GM12878 (cell line): ENCODE measurements around the gene RNF38. TPM values are rescaled to one million over a fixed set of nuclear protein-coding genes. Genes with fewer than 3 reads are reported as not detected.

ENCODE experiments used
- ATAC-seq: fragments of 200-7000 bp; cut with Tn5 transposase; 3 replicates; pipeline ENCODE4 v1.9.1; 2020; ENCODE audit warnings: mild to moderate bottlenecking, moderate library complexity
- BruUV-seq: library from RNA; stranded (reverse); fragments of 400-500 nt; replicated peaks from 2 replicates; lab custom pipeline; 2021; lab: Mats Ljungman, UMichigan
- CTCF ChIA-PET: fragments of 300-600 bp; sonication (Branson Sonifier 250); formaldehyde crosslinking; extraction: SDS; loops from one replicate; lab custom pipeline; 2021; ENCODE audit warnings: inconsistent platforms; lab: Yijun Ruan, JAX
- POLR2A ChIA-PET: fragments of 350-600 bp; formaldehyde crosslinking; extraction: SDS; loops from one replicate; lab custom pipeline; 2021; ENCODE audit warnings: inconsistent platforms; lab: Charles Lee
- RAD21 ChIA-PET: fragments of 300-600 bp; sonication (Branson Sonifier 250); formaldehyde crosslinking; loops from one replicate; lab custom pipeline; 2023; ENCODE audit warnings: antibody characterized with exemption; ENCODE audit not compliant: unreplicated experiment; lab: Charles Lee
- SMC1A ChIA-PET: fragments of 300-600 bp; sonication (Branson Sonifier 250); formaldehyde crosslinking; loops from one replicate; lab custom pipeline; 2023; ENCODE audit not compliant: unreplicated experiment, uncharacterized antibody; lab: Charles Lee
- DNase-seq: peaks from one replicate; pipeline ENCODE4 v3.0.0-alpha.2; 2011; ENCODE audit warnings: low read depth, low spot score
- FAIRE-seq: peaks from 3 replicates; lab custom pipeline; 2011; peaks lifted over from hg19 to GRCh38; lab: Jason Lieb, UNC
- H2AFZ ChIP-seq: 2 replicates; pipeline ENCODE4 v1.6.0; 2011; ENCODE audit warnings: low read depth, low read length, control low read depth; ENCODE audit not compliant: control insufficient read depth
- H3K27ac ChIP-seq: 2 replicates; pipeline ENCODE4 v1.5.1; 2011; ENCODE audit warnings: control low read depth; ENCODE audit not compliant: control insufficient read depth, insufficient read depth
- H3K27me3 ChIP-seq, 2 experiments: replicated peaks in 1 of 2; 2 replicates each; pipeline versions ENCODE4 v1.6.0 to v1.6.1; 2011; ENCODE audit warnings: low read length in 1 of 2; ENCODE audit not compliant: control insufficient read depth in 2 of 2, insufficient read depth in 2 of 2
- H3K36me3 ChIP-seq, 2 experiments: 2 replicates each; pipeline ENCODE4 v1.5.1; 2011; ENCODE audit warnings: low read length in 1 of 2; ENCODE audit not compliant: control insufficient read depth in 2 of 2, insufficient read depth in 2 of 2
- H3K4me1 ChIP-seq: 2 replicates; pipeline ENCODE4 v1.6.1; 2011; ENCODE audit warnings: mild to moderate bottlenecking, low read length, moderate library complexity, mixed read lengths; ENCODE audit not compliant: control insufficient read depth, insufficient read depth
- H3K4me2 ChIP-seq: 2 replicates; pipeline ENCODE4 v1.6.0; 2011; ENCODE audit warnings: control low read depth; ENCODE audit not compliant: control insufficient read depth, insufficient read depth
- H3K4me3 ChIP-seq: fragments of 200-600 bp; sonication (generic); 2 replicates; pipeline ENCODE4 v1.5.1; 2016
- H3K79me2 ChIP-seq: 2 replicates; pipeline ENCODE4 v1.6.0; 2011; ENCODE audit warnings: low read length; ENCODE audit not compliant: control insufficient read depth, insufficient read depth
- H3K9ac ChIP-seq: 2 replicates; pipeline ENCODE4 v1.8.0; 2011; ENCODE audit warnings: low read length, control low read depth, mixed read lengths; ENCODE audit not compliant: control insufficient read depth, insufficient read depth
- H3K9me3 ChIP-seq: replicated peaks from 3 replicates; pipeline ENCODE4 v1.5.1; 2011; ENCODE audit warnings: mild to moderate bottlenecking, low read length; ENCODE audit not compliant: control insufficient read depth, insufficient read depth
- H4K20me1 ChIP-seq: 2 replicates; pipeline ENCODE4 v1.6.0; 2011; ENCODE audit not compliant: control insufficient read depth, insufficient read depth
- BCL11A ChIP-seq: IDR thresholded peaks from 2 replicates; pipeline ENCODE4 v1.6.1; 2011; ENCODE audit warnings: low read depth, low read length
- CHD2 ChIP-seq: IDR thresholded peaks from 2 replicates; pipeline ENCODE4 v1.6.1; 2011; ENCODE audit warnings: low read depth, low read length, improper control_type of control experiment, borderline replicate concordance
- CHD4 ChIP-seq: fragments of 200-600 bp; sonication (generic); IDR thresholded peaks from 2 replicates; pipeline ENCODE4 v1.6.1; 2016; ENCODE audit warnings: mild to moderate bottlenecking
- E4F1 ChIP-seq: fragments of 450-650 bp; IDR thresholded peaks from 2 replicates; pipeline ENCODE4 v1.6.1; 2018; ENCODE audit warnings: borderline replicate concordance, mild to moderate bottlenecking; ENCODE audit not compliant: partially characterized antibody
- HDGF ChIP-seq: fragments of 450-650 bp; IDR thresholded peaks from 2 replicates; pipeline ENCODE4 v1.6.1; 2016; ENCODE audit warnings: antibody characterized with exemption
- IRF4 ChIP-seq: IDR thresholded peaks from 2 replicates; pipeline ENCODE4 v1.6.1; 2011; ENCODE audit warnings: low read depth, low read length
- PML ChIP-seq: IDR thresholded peaks from 2 replicates; pipeline ENCODE4 v1.6.1; 2012; ENCODE audit warnings: low read length, inconsistent platforms
- RFX5 ChIP-seq: IDR thresholded peaks from 2 replicates; pipeline ENCODE4 v1.6.1; 2011; ENCODE audit warnings: low read depth, low read length, improper control_type of control experiment
- SIN3A ChIP-seq: IDR thresholded peaks from 2 replicates; pipeline ENCODE4 v1.6.1; 2012; ENCODE audit warnings: low read depth, low read length, improper control_type of control experiment
- SREBF1 ChIP-seq: IDR thresholded peaks from 2 replicates; pipeline ENCODE4 v1.6.1; 2012; ENCODE audit warnings: mild to moderate bottlenecking, low read length
- SREBF2 ChIP-seq: IDR thresholded peaks from 2 replicates; pipeline ENCODE4 v1.6.1; 2012; ENCODE audit warnings: mild to moderate bottlenecking, low read length
- STAT1 ChIP-seq: fragments of 450-650 bp; conservative IDR thresholded peaks from 2 replicates; pipeline ENCODE4 v1.6.1; 2014; ENCODE audit warnings: antibody characterized with exemption, mild to moderate bottlenecking
- TCF7 ChIP-seq: IDR thresholded peaks from 2 replicates; pipeline ENCODE4 v1.6.1; 2014; ENCODE audit warnings: antibody characterized with exemption, borderline replicate concordance
- ZNF622 ChIP-seq: fragments of 450-650 bp; IDR thresholded peaks from 2 replicates; pipeline ENCODE4 v1.6.1; 2017; ENCODE audit warnings: mild to moderate bottlenecking, inconsistent platforms
- WGBS: methylation state at CpG from one replicate; pipeline ENCODE4 v1.1.6; 2016; ENCODE audit warnings: low lambda C conversion rate; ENCODE audit not compliant: insufficient replicate concordance, insufficient coverage; ENCODE audit errors: missing lambda C conversion rate; 5-methylcytosine and 5-hydroxymethylcytosine counted together
- in situ Hi-C: fragments of 300-500 bp; cut with MboI; formaldehyde crosslinking; loops from 9 replicates; pipeline ENCODE4 v1.14.3; 2018; ENCODE audit warnings: mixed read lengths
- intact Hi-C: fragments of 100-400 bp; cut with micrococcal nuclease; formaldehyde crosslinking; loops from one replicate; pipeline ENCODE4 v1.14.2; 2022; ENCODE audit not compliant: unreplicated experiment
- polyA plus RNA-seq, 11 experiments: library from polyadenylated mRNA; depleted of rRNA in 4 of 11; unstranded in 6 of 11; stranded (reverse) in 5 of 11; fragments of >200 nt; fragmentation: Nextera tagmentation in 4 of 11; fragmentation: Illumina TruSeq in 1 of 11; extraction: Ambion mirVana in 4 of 11; extraction: Trizol in 1 of 11; gene quantifications; 1 replicate in 1 of 11; 2 replicates in 10 of 11; pipeline versions ENCODE4 v1.2.1 to v1.2.3, GENCODE V29; 2011 to 2016; ENCODE audit warnings: inconsistent platforms in 2 of 11, missing spikeins in 2 of 11, low read depth in 1 of 11
- total RNA-seq, 4 experiments: library from RNA; depleted of rRNA in 3 of 4; stranded (reverse); fragments of >200 nt in 3 of 4; fragmentation: Illumina TruSeq in 1 of 4; extraction: Trizol in 1 of 4; gene quantifications; 2 replicates each; pipeline versions ENCODE4 v1.2.1 to v1.2.3, GENCODE V29; 2013 to 2021
- TF ChIP-seq, protein P1 (sequence below): fragments of 450-650 bp; IDR thresholded peaks from 2 replicates; pipeline ENCODE4 v1.6.1; 2018; ENCODE audit warnings: mild to moderate bottlenecking, low read depth, moderate library complexity; ENCODE audit not compliant: partially characterized antibody
- TF ChIP-seq, protein P2 (sequence below): fragments of 450-650 bp; IDR thresholded peaks from 2 replicates; pipeline ENCODE4 v1.6.1; 2016; ENCODE audit warnings: mild to moderate bottlenecking
- TF ChIP-seq, protein P3 (sequence below): fragments of 450-650 bp; IDR thresholded peaks from 2 replicates; pipeline ENCODE4 v1.6.1; 2014; ENCODE audit warnings: mild to moderate bottlenecking

RNF38 gene
- total and polyA plus RNA-seq, 10 of the 15 experiments (the other 5 are each of a cell fraction or from before 2014, with no cell fraction given): 5.1 to 34.7 (median 12.7) TPM

GRCh38 chr9:36301227-36301626, 98.8 kb downstream of the RNF38 start:
- intact Hi-C loops: no loop called here
- ChIA-PET RAD21 (no interaction called here), CTCF (no interaction called here), POLR2A (no interaction called here), SMC1A (no interaction called here)
- Histone ChIP-seq H3K4me1 (no peaks in the 10 kb centered on the region), H3K9ac (no peak overlapping the region), H2AFZ (no peak overlapping the region), H3K4me2 (no peak overlapping the region), H4K20me1 (no peaks in the 10 kb centered on the region), H3K27me3 (no peaks in the 10 kb centered on the region), H3K9me3 (no peaks in the 10 kb centered on the region), H3K27ac (no peak overlapping the region), H3K36me3 (no peaks in the 10 kb centered on the region), H3K4me3 (no peak overlapping the region), H3K79me2 (no peaks in the 10 kb centered on the region)
- in situ Hi-C loops: no loop called here
- TF ChIP-seq BCL11A (no peak), E4F1 (no peak), RFX5 (no peak), CHD4 (no peak), PML (no peak), ZNF622 (no peak), IRF4 (no peak), SIN3A (no peak), CHD2 (no peak), STAT1 (no peak), SREBF2 (no peak), TCF7 (no peak), HDGF (no peak), SREBF1 (no peak)
- TF ChIP-seq, protein P1, sequence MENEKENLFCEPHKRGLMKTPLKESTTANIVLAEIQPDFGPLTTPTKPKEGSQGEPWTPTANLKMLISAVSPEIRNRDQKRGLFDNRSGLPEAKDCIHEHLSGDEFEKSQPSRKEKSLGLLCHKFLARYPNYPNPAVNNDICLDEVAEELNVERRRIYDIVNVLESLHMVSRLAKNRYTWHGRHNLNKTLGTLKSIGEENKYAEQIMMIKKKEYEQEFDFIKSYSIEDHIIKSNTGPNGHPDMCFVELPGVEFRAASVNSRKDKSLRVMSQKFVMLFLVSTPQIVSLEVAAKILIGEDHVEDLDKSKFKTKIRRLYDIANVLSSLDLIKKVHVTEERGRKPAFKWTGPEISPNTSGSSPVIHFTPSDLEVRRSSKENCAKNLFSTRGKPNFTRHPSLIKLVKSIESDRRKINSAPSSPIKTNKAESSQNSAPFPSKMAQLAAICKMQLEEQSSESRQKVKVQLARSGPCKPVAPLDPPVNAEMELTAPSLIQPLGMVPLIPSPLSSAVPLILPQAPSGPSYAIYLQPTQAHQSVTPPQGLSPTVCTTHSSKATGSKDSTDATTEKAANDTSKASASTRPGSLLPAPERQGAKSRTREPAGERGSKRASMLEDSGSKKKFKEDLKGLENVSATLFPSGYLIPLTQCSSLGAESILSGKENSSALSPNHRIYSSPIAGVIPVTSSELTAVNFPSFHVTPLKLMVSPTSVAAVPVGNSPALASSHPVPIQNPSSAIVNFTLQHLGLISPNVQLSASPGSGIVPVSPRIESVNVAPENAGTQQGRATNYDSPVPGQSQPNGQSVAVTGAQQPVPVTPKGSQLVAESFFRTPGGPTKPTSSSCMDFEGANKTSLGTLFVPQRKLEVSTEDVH: no peak
- TF ChIP-seq, protein P2, sequence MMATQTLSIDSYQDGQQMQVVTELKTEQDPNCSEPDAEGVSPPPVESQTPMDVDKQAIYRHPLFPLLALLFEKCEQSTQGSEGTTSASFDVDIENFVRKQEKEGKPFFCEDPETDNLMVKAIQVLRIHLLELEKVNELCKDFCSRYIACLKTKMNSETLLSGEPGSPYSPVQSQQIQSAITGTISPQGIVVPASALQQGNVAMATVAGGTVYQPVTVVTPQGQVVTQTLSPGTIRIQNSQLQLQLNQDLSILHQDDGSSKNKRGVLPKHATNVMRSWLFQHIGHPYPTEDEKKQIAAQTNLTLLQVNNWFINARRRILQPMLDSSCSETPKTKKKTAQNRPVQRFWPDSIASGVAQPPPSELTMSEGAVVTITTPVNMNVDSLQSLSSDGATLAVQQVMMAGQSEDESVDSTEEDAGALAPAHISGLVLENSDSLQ: no peak
- TF ChIP-seq, protein P3, sequence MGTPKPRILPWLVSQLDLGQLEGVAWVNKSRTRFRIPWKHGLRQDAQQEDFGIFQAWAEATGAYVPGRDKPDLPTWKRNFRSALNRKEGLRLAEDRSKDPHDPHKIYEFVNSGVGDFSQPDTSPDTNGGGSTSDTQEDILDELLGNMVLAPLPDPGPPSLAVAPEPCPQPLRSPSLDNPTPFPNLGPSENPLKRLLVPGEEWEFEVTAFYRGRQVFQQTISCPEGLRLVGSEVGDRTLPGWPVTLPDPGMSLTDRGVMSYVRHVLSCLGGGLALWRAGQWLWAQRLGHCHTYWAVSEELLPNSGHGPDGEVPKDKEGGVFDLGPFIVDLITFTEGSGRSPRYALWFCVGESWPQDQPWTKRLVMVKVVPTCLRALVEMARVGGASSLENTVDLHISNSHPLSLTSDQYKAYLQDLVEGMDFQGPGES: no peak
- FAIRE-seq (peak; percentile 23), DNase-seq (no peak), ATAC-seq (no peak)
- 87% methylated on average over 5 of the region's 5 CpGs for WGBS
- BruUV-seq: no TSS peak
